Suppressor macrophage treated with lipopolysaccharide for 1 hour (primary cell): ENCODE measurements around the gene APOA5.

Experiments used
- DNase-seq, 3 donors: peaks; one replicate each; pipeline ENCODE4 v3.0.0-alpha.2; 2020 to 2022

The APOA5 gene

GRCh38 chr11:116796548-116796947 is 4.9 kb upstream of the APOA5 start:
- no peak for DNase-seq

DNA sequence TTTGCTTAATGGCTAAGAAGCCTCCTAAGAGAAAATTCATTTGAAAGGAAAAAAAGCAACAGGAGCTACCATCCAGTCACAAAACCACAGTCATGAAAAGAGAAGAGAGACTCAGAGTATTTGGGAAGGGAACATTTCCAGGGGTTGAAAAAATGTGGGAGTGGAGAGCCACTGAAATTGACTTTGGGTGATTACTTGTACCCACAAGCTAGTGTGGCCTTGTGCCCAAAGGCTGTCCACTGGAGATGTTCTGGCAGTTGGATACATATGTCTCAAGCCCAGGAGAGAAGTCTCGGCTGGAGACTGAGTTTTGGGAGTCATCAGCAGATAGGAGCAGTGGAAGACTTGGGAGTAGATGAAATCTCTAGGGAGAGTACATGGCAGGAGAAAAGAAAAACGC is 3.2 kb upstream of the APOA5 start:
- DNase-seq, result no peak

- DNase-seq, result no peak
These were observed 2.1 kb upstream of the APOA5 start for GRCh38 chr11:116793772-116794097.

DNA sequence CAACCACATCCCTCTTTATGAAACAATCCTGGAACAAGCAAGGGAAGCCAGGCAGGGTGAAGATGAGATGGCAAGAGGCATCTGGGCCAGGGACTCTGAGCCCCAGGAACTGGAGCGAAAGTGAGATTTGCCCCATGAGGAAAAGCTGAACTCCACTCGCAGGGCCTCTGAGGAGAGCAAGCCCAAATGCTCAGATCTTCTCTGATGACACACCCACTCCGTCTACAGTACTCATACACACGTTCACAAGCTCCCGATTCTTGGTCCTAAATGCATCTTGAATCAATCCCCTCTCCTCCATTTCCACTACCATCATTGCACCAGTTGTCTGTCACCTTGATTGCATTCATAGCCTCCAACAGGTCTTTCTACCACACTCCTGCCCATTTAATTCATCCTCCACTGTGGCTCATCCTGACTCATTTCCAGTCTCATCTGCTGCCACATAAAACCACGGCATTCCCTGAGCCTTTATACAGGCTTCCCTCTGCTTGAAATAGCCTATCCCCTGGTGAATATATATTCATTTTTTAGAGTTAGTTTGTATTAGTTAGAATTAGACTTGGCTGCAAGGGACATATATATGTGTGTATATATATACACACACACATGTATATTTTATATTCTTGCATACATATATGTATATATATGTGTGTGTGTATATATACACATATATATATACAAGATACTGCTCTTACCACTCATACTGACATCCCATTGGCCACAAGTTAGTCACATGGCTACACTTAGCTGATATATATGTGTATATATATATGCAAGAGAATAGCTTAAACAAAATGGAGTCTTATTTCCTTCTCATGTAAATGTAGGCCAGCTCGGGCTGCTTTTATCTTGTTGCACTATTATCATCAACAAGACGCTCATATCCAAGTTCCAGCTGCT is 1.4 kb upstream of the APOA5 start:
- no peak for DNase-seq

DNA sequence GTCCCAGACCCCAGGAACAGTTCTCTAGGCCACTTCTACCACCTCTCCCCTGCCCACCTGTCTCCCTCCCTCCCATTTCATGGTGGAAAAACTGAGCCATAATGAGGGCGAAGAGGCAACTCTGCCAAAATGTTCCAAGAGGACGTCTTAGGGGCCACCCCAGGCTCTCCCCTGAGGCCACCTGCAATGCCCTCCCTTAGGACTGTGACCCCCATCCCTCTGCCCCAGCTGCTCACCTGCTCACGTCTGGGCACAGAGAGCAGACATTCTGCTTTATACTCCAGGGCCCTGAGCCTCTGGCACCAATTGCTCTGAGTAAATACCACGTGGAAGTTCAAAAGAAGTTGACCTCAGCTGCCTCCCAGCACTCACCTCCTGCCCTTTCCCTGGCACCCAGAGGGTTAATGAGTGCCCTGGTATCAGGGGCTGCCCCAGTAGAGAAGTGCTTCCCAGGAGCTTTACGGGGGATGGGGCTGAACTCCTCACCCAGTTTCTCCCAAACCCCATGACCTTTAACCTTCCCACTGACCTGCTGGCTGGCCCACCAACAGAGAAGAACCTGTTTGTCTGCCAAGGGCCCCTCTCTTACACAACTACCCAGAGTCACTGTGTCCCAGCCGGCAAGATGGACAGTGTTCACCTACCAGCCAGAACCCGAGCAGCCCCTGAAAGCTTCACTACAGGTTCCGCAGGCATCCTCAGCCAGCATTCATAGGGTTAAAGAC is 627 bp upstream of the APOA5 start:
- no peak for DNase-seq

DNA sequence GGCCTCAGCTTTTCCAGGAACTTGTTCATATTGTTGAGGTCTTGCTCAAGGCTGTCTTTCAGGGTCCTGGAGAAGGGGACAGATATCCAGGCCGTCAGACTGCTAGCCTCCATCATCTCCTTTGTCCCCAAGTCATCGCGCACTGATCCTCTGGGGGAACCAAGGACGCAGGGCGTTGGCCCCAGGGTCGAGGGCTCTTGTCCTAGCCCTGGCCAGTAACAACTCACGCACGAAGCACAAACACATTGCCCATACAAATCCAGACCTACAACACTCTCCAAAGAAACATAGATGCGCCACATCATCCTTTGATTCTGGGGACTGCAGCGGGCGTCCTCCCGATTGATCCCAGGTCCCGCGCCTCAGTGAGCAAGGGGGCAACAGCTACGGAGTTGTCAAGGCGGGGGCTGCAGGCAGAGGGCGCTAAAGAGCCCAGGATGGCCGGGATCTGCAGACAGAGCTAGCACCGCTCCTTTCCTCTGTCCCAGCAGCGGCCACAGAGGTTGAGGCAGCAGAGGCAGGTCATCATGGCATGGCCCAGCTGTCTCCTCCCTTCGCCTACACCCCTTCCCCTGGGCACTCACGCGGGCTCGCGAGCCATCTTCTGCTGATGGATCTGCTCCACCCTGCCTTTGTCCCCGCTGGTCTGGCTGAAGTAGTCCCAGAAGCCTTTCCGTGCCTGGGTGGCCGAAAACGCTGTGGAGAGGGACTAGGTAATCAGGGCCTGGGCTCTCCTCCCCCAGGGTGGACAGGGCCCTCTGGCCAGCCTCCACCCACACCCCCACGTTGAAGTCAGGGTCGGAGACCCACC is 472 bp downstream of the APOA5 start:
- peak; percentile 72 to 85 (median 78) for DNase-seq

DNA sequence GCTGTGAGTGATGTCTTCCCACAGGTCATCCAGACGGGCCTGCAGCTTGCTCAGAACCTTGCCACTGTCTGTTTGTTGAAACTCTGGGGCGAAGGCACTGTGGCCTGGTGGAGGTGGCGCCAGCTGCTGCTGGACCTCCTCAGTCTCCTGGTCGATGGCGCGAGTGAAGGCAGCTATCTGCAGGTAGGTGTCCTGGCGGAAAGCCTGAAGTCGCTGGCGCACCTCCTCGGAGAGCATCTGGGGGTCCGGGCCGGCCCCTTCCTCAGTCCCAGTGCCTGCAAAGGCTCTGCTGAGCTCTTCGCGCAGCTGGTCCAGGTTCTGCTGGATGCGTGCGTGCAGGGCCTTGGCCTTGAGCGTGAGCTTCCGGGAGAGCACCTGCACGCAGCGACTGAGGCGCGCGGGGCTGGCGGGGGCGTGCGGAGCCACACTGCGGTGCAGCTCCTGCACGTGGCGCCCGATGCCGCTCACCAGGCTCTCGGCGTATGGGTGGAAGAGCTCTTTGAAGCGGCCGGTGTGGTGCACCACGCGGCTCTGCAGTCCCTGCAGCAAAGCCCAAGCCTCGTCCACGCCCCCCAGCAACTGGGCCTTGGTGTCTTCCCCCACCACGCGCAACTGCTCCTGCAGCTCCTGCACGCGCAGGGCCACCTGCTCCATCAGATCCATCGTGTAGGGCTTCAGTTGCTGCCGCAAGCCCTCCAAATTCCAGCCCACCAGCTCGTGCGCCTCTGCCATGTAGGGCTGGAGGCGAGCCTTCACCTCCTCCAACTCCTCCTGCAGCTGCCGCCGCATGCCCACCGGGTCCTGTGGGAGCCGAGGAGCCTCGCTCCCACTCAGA is 1.3 kb downstream of the APOA5 start:
- no peak for DNase-seq

- DNase-seq, result no peak
These were observed 2.7 kb downstream of the APOA5 start for GRCh38 chr11:116788975-116789374.

DNA sequence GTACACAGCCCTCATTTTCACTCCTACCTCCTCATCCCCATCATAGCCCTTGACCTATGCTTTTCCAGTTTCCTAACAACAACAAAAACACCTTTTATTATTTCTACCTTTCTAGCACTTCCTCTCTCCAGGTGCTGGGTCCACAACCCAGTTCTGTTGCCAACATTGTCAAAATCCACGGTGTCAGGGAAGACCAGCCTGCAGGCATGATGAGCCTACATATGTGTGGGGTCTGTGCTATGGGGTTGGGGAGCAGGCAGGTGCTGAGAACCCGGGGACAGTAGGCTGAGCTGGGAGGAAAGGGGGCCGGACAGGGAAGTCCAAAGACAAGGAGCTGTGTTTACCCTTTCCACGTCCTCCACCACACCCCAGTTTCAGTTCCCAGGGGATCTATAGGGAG is 3.1 kb downstream of the APOA5 start:
- no peak for DNase-seq

DNA sequence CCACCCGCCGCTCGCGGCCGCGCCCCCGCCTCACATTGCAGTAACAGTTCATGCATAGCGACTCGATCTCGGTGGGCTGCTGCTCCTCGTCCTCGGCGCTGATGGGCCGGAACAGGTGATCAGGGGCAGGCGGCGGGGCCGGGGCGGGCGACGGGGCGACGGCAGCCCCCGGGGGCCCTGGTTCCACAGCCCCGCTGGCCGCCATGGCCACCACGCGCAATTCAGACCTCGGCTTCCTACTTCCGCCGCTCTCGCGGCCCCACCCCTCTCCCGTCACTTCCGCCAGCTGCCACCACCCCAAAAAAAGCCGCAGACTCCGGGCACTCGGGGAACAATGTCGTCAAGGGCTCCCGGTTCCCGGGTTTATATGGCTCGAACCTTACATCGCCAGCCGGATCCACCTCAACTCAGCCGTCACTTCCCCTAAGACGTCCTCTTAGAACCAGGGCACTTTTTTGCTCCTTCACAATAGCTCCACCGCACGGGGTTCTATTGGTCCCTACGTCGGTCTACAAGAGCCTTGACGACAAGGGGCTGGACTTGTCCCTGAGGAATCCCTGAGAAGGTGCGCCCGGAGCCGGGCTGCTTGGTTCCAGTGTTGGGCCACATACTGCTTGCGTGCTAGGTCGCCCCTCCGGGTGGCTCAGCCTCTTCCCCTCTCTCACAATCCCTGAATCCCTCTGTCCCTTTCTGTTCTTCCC is 3.7 kb downstream of the APOA5 start, which contains the start of gene ZPR1:
ZPR1 (minus strand) TSS at position 238 of the 701 bp plus-strand sequence; CDS start at position 205, 33 bp downstream.
- peak; percentile 83 to 91 (median 86) for DNase-seq

GRCh38 chr11:116787436-116787785 is 4.3 kb downstream of the APOA5 start:
- peak; percentile 33 to 40 (median 34) for DNase-seq

- DNase-seq, result no peak
These were observed 4.7 kb downstream of the APOA5 start for GRCh38 chr11:116786966-116787365.

- peak in 2 of 3 donors; percentile 51 to 53 for DNase-seq
These were observed 5.4 kb downstream of the APOA5 start for GRCh38 chr11:116786326-116786725.

DNA sequence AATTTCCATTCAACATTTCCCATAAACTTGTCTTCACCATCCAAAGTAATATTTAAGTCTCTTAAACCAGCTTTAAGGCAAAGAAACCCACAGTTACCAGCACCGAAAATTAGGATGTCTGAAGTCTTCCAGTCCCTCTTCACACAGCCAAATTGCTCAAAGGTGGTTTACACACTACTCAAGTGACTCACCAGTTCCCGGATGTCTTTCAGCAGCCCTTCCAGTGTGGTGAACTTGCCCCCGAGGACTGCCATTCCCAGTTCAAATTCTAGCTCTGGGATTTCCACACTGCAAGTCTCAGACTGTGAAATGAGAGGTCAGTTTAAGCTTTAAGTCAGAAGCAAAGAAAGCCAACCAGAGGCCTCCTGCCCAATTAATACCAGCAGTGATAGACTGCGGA is 9.0 kb downstream of the APOA5 start:
- DNase-seq, result peak in 1 of 3 donors; percentile 12

DNA sequence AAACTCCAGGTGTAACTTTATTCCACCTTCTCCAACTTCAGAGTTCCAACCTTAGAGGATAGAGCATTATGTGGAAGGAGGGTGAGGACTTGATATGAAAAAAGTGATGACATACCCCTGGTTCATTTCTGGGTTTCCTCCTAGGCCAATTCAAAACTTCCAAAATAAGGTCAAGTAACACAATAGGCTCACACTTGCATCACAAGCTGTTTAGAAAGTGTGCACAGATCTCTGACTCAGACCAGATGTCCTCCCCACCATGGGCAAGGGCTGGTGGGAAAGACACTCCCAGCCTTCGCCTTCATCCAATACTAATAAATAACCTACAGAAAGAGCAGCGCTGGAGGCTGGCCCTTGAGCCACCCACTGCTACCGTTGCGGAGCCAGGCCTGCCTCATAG is 13.1 kb downstream of the APOA5 start:
- no peak for DNase-seq

DNA sequence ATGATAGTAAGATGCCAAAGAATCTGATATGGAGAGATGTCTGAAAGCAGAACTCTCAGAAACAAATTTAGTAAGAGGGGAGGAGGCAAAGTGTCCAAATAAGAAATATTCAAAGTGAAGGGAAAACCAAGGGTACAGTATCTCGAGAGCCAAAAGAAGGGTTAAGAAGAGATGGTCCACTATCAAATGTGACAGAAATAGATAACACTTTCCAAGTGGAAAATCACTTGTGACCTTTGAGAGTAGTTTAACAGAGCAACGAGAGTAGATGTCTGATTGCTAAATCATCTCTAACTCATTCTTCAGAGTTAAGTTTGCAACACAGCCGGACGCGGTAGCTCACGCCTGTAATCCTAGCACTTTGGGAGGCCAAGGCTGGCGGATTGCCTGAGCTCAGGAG is 14.6 kb downstream of the APOA5 start:
- no peak for DNase-seq

GRCh38 chr11:116776522-116776984 is 15.1 kb downstream of the APOA5 start:
- DNase-seq, result no peak

DNA sequence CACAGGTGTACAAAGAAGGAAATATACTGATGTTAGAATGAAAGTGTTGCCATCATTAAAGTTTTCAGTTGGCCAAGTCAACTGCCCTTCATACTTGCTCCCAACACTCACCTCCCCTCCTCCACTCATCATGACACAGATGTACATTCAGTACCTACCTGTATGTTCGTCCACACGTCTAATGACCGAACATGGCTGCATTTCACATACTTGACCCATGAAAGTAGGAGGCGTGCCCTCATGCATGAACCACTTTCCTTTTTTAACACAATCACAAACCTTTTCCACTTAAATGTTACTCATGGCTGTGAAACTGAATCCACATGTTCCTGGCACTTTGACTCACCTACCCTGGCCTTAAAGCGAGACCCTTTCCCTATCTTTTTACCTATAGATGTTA is 15.7 kb downstream of the APOA5 start:
- no peak for DNase-seq

DNA sequence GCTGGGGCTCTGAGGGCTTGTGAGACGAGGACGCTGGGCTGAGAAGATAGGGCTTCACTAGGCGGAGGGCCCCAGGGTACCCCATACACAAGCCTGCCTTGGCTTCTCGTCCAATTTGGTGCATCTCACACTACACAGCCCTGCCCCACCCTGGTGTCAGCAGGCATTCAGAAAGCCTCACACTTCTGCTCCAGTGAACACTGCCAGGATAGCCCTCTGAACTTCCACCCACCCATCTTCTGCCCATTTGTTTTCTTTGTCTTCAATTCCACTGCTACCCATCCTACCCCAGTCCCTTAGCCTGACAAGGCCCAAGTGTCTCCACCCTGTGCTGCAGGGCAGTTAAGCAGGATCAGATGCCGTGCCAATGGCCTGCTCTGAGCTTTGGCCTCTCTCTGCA is 17.0 kb downstream of the APOA5 start:
- DNase-seq, result no peak

DNA sequence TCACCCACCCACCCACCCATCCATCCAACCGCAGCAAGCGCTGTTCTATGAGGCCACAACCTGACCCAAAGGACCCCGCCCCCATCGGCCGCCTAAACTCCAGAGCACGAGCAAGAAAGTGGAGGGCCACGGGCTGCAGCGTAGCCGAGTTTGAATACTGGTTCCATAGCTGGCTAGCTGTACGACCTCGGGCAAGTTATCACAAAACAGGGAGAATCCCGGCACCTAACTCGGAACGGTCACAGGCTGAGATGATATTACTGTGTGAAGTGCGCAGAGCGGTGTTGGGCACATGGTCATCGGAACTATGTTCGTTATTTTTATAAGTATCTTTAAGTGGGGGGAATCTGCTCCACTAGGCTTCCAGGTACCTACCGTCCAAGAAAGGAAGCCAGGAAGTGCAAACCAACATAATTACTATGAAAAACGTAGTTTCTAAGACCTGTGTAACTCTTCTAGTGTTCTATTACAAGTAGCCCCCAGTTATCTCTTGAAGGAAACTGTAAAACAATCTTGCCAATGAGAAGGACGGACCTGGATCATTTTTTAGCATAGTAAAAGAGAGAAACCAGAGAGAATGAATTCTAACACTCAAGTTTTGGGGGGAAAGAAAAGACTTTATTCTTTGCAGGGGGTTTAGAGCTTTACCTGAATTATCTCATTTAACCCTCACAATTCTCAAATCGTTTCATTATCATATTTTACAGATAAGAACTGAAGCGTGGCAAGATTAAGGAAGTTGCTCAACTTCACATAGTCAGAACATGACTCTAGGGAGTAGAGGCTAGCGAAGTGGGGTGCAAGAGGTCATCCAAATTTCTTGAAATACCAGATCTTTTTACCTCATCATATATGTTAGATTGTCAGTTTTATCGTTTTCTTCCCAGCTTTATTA is 18.2 kb downstream of the APOA5 start:
- DNase-seq, result peak; percentile 43 to 69 (median 68)
